Erythroblast (primary cell): ENCODE measurements around the gene ALPL.
A peak's percentile ranks its signal among the peaks of the same experiment; 100 is the strongest.

ENCODE experiments used
- DNase-seq, 2 experiments: peaks; one replicate each; lab custom pipeline; 2025; lab: John Stamatoyannopoulos, UW
- GATA1 ChIP-seq: IDR thresholded peaks from 2 replicates; pipeline ENCODE4 v1.6.1; 2011; ENCODE audit warnings: low read depth, mild to moderate bottlenecking, control low read depth, low read length, moderate library complexity
- POLR2A ChIP-seq: IDR thresholded peaks from 2 replicates; pipeline ENCODE4 v1.6.1; 2011; ENCODE audit warnings: mild to moderate bottlenecking, low read length

ALPL gene

DNA sequence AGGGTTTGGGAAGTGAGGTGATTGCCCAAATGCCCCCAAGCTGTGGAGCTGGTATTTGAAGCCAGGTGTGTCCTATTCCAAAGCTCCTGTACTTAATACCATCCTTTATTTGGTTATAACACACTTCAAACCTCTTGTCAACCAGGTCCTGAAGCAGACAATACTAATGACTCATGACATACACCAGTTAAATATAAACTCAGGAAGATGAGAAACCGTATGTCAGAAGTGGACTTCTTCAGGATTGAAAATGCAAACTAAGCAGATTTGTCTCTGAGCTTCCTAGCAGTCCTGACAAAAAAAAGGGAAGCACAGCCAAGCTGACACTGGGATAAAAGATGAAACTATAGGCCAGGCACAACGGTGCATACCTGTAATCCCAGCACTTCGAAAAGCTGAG is 70.6 kb downstream of the ALPL start:
- TF ChIP-seq POLR2A, result no peak
- TF ChIP-seq GATA1, result no peak
- no peak for DNase-seq

DNA sequence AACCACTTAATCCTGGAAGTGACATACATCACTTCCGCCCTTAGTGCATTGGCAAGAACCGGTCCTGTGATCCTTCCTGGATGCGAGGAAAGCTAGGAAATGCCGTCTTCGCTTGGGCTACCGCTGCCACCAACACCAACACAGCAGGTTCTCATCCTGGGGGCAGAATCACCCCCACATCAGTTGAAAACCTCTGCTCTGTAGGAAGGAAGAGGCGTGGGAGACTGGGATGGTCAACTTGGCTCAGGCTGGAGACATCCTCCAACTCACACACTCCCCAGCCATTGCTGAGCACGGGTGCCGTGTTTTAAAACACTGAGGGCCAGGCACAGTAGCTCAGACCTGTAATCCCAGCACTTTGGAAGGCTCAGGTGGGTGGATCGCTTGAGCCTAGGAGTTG is 74.9 kb downstream of the ALPL start:
- no peak for DNase-seq
- TF ChIP-seq GATA1, result no peak

DNA sequence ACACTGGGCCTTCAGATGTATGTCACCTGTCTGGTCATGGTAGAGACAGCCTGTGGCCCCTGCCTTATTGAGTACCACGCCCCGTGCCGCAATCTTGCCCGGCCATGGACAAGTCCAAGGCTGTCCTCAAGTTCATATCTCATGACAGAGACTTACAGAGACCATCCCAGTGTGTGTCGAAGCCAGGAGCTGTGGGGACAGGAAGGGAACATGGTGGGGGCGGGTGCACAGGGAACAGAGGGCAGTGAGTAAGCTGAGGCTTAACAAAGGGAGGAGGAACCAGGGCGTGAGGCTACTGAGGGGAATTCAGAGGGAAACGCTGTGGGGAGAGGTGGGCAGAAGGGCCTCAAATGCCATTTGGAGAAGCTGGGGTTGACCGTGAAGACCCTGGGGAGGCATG is 75.8 kb downstream of the ALPL start:
- no peak for DNase-seq

DNA sequence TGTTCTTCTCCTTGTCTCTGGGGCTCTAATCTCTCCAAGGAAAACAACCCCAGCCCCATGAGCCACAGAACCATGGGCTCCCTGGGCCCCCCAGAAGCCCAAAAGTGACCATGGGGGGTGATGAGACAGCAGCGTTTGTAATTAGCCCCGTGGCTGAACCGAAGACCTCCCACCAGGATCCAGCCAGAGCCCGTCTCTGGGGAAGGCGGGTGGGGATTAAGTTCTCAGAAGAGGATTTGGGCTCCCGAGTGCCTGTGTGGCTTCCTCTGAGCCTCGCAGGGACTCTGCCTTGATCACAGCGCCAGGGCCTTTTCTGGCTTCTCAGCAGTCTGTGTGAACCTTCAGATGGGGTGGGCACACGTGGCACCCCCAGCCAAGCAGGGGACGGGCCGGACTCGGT is 77.0 kb downstream of the ALPL start:
- no peak for DNase-seq
- TF ChIP-seq POLR2A (no peak), GATA1 (no peak)

More for the DNA sequence above, 75.8 kb downstream of the ALPL start:
- TF ChIP-seq POLR2A, result no peak
- TF ChIP-seq GATA1, result no peak

DNA sequence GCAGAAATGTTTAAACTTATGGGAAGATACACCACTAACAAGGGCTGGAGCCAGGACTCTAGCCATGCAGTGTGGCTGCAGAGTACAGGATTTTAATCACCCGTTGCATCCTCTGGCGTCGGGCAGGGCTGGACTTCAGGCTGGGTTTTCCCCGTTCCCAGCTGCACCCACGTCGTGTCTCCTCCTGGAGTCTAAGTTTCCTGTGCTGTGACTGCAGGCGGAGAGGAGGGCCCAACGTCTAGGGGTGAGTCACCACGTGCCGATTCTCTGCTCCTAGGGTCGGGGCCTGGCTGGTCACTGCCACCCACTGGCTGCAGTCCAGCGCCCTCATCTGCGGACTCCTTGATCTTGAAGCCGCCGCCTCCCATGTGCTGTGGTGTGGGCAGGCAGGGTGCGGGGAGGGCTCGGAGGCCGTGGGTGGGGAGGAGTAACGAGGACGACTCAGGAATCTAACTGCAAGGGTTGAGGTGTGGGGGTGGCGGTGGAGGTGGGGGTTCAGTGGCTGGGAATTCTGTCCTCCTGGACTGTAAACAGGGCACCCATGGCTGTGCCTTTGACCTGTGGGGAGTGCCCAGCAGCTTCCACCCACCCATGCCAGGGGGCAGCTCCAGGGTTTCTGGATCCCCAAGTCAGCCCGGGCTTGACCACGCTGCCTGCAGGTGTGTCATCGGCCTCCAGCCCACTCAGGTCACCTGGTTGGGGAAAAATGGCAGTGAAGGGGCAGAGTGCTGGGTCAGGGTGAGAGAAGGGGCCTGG is 77.8 kb downstream of the ALPL start:
- no peak for TF ChIP-seq POLR2A
- DNase-seq, result peak; percentile 67 to 73

DNA sequence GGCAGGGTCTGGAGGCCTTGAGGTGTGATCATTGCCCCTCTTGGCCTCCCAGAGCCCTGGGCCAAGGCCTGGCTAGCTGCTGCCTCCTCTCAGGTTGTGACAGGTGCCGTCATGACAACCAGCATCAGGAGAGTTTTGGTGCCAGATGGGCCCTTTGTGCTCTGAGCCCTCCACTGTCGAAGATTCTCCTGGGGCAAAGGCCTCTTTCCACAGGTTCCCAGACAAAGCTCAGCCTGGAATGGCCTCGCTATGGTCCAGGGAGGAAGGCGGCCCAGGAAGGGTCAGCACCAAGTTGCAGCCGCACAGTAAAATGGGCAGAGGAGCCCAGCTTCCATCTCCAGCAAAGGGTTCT is 78.4 kb downstream of the ALPL start:
- TF ChIP-seq POLR2A, result no peak
- no peak for TF ChIP-seq GATA1
- DNase-seq, result no peak

DNA sequence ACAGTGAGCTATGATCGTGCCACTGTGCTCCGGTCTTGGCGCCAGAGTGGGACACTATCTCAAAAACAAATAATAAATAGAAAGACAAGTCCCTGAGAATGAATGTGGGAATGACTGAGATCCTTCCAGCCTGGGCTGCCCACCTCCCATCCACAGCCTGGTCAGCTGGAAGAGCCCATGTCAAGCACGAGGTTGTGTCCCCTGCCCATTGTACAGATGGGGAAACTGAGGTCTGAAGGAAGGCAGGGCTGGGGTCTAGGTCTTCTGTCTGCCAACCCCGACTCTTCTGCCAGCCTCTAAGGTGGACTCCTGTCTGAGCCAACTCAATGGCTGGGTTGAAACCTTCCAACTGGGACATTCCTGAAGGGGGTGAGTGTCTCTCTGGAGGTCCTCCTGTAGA is 80.4 kb downstream of the ALPL start:
- no peak for TF ChIP-seq GATA1
- TF ChIP-seq POLR2A, result no peak
- no peak for DNase-seq

DNA sequence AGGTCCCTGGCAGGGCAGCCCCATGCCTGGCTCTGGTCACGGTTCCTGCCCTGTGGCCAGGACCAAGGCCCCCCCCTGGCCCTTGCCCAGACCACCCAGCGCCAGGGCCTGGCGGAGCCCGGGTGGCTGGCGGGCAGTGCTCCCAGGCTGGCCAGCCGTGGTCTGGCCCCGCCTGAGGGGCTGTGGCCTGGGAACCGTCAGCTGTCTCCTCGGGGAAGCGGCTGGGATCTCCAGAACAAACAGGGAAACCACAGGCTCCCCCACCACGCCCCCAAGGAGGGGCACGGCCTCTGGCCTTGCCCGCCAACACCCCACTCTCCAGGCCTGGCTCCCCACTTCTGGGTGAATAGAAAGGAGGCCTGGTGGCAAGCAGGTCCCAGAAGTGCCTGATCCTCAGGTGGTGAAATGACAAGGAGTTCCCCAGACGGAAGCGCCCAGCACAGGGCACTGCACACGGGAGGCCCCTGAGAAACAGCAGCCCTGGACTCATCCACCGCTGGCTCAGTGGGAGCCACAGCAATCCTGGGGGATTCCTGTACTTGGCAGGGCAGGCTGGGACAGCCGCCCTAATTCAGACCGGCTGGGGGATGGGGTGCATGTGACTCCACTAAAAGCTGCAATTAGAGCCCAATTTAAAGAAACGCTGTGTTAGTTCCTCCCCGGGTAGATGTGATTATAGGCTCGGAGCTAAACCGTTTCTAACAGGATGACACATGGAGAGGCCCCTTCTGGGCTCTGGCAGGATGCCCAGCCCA is 81.1 kb downstream of the ALPL start:
- TF ChIP-seq POLR2A (no peak), GATA1 (no peak)
- DNase-seq, result no peak

DNA sequence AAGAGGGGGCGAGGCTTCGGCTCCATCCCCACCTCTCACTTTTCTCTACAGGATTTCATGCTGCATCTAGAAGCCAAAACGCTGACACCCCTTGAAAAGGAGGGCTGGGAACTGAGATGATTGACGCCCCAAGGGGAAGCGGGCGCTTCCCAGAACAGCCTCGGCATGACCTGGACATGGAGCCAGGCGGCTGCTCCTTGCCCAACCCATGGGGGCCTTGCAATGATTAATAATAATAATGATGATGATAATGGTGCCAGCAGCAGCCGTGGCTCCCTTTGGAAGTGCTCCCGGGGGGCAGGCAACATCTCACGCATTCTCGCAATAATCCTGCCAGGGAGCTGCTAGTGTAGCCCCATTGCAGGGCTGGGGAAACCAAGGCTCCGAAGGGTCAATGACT is 81.7 kb downstream of the ALPL start:
- TF ChIP-seq POLR2A (no peak), GATA1 (no peak)
- DNase-seq, result no peak

DNA sequence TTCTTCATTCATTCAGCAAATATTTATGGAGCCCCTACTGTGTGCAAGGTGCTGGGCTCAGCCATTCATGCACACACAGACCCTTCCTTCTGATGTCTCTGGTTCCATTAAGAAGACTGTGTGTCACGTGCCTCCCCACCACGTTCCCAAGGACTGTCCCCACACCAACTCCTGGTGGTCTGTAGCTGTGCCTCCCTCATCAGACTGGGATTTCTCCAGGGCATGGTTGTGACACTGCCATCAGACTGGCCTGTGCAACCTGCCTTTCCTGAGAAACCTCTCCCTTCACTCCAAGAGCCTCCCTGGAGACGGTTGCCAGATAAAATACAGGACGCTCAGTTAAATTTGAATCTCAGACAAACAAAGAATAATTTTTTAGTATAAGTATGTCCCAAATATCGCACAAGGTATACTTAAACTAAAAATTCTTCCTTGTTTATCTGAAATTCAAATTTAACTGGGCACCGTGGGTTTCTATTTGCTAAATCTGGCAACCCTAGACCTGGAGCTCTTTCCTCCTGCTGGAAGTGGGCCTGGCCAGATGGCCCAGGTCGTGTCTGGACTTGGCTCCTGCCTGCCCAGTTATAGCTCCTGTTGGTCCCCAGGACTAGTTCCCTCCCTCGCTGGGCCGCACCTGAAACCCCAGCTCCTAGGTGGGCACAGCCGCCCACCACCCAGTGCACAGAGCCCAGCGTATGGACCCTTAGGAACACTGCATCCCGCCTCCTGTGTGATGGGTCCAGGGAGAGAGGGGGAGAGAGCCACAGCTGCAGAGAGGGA is 83.1 kb downstream of the ALPL start:
- no peak for TF ChIP-seq POLR2A
- TF ChIP-seq GATA1, result no peak

DNA sequence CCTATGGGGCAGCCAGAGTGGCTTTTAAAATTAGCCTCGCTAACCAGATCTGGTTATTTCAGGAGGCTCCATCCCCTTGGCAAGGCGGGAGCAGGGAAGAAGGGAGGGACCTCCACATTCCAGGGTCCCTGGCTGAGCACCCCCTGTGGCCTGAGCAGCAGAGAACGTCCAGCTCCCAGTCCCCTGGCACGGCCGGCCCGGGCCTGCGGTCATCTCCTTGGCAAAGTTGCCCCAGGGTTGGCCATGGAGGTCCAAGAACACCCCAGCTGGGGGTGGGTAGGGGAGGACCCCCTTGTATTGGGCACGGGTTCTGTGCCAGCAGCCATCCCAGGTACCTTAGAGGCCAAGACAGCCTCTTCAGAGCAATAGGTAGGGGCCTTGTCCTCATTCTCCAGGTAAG is 84.0 kb downstream of the ALPL start:
- no peak for DNase-seq
- TF ChIP-seq GATA1, result no peak
- no peak for TF ChIP-seq POLR2A

More for the DNA sequence above, 83.1 kb downstream of the ALPL start:
- no peak for DNase-seq

DNA sequence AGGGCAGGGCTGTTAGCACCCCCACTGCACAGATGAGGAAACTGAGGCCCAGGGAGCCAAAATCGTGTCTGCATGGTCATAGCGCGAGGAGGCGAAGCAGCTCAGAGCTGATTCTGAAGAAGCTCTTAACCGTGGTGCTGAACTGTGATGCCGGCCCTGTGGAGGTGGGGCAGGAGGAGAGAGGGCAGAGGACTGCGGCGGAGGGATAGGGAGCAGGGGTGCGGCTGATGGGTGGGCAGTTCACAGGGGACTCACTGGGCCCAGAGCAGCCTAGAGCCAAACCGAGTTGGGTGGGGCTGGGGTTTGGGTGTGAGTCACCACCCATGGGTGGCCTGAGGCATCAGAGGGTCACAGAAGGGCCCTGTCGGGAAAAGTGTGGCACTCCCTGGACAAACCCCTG is 85.3 kb downstream of the ALPL start:
- TF ChIP-seq POLR2A (no peak), GATA1 (no peak)
- DNase-seq, result peak in 1 of 2 experiments; percentile 42

DNA sequence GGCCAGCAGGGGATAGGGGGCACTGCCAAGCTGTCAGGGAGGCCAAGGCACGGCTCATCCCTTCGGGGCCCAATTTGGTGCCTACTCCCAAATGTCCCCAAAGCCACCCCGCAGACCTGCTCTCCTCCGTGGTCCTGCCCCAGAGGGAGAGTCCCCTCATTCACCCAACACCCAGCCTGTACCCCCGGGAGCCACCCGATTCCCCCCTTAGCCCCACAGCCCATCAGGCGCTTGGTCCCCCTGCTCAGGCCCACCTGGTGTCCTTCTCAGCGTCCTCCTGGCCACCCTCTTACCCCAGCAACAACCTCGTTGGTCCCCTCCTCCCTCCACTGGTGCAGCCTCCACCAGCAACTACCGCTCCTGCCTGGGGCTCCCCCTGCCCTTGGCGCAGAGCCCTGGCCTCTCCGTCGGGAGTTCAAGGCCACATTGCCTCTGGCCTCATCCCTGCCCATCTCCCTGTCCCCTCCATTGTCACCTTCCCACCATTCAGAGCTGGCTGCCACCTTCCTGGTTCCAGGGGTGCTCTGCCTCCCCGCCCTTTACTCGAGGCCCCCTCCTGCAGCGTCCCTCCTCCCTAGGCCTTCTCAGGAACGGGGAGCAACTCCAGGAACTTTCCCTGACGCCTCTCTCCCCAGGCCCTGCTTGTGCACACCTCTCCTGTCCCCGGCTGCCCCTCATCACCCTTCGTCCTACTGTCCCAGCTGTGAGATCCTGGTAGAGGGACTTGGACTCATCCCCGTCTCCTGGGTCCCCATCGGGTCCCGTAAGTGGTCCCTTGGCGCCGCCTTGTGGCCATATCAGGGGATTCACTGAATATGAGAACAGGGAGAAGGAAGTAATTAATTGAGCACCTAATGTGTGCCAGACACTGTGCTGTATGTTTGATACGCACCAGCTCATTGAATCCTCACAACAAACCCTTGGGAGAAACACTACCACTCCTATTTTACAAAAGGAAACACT is 86.0 kb downstream of the ALPL start:
- DNase-seq, result peak in 1 of 2 experiments; percentile 76
- no peak for TF ChIP-seq GATA1
- TF ChIP-seq POLR2A, result no peak

DNA sequence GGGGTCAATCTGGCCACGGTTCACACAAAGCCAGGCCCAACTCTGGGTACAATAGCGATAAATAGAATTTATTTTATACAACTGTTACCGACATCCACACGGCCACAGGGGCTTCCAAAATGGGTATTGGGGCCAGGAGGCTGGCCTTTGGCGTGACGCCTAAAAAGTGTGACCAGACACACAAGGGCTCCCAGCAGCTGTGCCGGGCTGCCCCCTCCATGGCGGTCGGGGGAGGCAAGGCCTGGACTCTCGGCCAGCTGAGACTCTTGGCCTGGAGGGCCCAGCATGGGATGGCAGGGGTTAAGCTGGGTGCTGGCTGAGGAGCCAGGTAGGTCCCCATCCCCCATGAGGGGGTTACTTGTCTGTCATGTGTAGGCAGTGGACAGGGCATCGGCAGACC is 87.0 kb downstream of the ALPL start:
- DNase-seq, result no peak
- TF ChIP-seq POLR2A (no peak), GATA1 (no peak)
